Putamen (tissue), 1 donor: ENCODE data around the gene ASPDH.

ENCODE experiments used
- DNase-seq: peaks from one replicate; pipeline ENCODE4 v3.0.0-alpha.2; 2016; ENCODE audit warnings: low spot score

ASPDH gene

DNA sequence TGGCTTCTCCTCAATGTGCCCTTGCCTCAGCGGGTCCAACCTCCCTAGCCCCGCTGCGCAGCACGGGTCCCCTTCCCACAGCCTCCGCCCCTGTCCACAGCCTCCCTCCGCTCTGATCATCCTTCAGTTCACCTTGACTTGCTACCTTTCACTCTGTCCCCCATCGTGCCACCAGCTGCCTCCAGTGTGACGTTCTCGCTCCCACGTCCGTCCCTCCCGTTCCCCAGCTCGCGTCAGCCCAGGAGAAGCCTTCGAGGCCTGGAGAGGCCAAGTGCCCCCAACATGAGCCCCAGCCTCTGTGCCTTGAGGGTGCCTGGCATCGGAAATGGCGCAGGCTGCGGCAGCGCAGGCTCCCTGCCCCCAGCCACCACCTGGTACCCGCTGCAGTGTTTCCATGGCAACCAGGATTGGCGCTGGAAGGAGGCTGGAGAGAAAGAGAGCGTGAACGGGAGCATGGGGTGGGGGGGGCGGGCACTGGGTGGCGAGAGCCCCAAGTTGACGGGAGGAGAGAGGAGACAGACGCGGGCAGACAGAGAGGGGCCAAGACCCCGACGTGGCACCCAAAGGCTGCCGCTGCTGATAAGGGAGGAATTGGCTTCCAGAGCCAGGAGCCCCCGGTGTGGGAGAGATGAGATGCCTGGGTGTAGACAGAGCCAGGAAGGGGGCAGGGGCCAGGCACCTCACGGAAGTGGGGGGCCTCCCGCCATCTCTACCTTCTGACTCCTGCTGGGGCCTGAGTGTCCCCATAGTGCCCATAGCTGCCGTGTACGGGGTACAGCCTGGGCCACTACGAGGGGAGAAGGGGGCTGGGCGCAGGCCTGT is 844 bp upstream of the ASPDH start:
- peak; percentile 82 for DNase-seq

DNA sequence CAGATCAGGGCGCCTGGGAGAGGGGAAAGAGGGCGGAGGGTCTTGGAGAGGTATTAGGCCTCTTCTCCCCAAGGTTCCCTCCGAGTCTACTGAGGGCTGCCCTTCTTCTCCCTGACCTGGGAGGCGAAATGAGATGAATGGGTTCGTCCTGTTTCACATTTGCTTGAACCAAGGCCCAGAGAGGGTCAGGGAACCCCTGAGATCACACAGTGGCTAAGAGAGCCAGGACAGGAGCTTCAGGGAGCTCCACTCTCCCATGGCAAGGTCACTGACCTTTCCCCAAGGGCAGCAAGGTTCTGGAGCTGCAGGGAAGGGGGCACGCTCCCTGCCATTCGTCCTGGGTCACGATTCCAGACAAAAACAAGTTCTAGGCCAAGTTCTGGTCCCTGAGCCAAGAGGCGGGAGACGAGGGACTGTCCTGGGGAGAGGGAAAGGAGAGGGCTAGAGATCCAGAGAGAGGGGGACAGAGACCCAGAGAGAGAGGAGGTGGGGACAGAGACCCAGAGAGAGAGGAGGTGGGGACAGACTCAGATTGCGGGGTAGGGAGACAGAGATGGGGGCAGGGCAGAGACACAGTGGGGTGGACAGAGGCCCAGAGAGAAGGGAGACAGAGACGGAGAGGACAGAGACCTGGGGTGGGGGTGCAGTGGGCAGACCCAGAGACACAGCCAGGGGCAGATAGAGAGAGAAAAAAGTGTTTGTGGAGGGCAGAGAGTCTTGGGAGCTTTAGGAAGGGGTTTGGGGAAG is 541 bp downstream of the ASPDH start:
- no peak for DNase-seq

DNA sequence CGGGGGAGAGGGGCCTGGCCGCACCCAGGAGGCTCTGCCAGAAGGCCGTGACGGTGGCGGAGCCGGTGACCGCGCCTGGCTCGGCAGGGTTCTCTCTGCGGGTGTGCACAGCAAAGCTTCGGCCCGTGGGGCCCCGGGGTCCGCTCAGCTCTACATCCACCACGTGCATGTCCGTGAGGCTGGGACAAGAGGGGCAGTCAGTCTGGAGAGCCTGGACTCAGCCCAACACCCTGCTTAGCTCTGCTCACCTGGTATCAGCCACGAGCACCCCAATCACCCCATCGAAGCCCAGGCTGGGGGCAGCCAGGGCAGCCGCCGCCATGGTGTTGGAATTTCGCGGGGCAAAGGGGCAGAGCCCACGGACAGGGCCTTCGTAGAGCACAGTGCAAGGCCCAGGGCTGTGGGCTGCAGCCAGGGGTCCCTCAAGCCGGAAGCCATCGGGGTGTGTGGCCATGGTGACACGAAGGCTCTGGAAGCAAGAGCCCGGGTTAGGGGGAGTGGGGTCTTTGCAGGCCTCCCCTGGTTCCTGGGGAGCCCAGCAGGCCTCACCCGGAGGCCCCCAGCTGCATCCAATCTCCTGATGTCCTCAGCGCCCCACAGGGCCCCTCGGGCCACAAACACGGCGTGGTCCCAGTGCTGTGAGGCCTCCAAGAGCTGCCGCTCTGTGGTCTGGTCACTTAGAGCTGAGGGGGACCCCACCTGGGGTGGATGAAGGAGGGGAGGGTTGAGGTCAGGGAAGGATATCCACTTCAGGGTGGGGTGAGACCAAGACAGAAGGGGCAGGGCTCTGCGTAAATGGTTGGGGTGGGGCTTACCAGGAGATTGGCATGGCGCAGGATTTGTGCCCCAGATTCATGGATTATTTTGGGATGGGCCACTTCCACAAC is 1.4 kb downstream of the ASPDH start:
- no peak for DNase-seq

GRCh38 chr19:50511069-50511822 is 2.5 kb downstream of the ASPDH start, which contains the start of gene JOSD2:
Gene JOSD2, minus strand, starts transcription at chr19:50511191. Its CDS starts 760 bp downstream, at chr19:50510431.
- peak; percentile 99 for DNase-seq

DNA sequence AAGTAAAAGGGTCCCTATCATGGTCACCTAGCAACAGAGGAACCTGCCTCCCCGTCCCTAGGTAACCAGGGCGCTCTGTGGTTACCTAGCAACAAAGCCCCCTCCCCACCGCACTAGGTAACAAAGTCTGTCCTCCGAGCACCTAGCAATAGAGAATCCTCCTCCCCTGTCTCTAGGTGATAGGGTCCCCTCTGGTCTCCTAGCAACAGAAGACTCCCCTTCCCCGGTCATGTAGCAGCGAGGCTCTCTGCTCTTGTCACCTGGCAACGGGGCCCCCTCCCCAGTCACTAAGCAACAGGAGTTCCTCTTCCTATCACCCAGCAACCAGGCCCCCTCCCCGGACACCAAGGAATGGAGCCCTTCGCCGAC is 3.0 kb downstream of the ASPDH start:
- no peak for DNase-seq

DNA sequence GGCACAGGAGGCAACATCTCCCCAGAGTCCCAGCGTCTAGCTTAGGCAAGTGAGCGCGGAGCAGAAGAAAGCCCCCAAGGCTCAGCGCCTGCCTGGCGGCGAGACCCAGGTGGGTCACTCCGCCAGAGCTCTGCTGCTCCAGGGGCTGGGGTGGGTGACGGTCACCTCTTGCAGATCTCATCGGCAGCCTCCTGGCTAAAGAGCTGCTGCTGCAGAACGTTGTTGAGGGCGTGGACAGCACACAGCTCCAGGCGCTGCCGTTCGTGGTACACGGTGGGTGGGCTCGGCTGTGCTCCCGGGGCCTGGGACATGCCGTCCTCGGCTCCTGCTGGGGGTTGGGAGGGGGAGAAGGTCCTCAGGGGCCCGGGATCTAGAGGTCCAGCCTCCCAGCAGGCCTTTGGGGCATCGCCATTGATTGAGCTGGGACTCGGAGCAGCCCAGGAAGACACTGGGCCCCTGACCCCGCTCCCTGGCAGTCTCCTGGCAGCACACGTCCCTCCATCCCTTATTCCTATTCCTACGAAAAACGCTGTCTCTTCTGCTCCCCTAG is 3.5 kb downstream of the ASPDH start:
- DNase-seq, result no peak

DNA sequence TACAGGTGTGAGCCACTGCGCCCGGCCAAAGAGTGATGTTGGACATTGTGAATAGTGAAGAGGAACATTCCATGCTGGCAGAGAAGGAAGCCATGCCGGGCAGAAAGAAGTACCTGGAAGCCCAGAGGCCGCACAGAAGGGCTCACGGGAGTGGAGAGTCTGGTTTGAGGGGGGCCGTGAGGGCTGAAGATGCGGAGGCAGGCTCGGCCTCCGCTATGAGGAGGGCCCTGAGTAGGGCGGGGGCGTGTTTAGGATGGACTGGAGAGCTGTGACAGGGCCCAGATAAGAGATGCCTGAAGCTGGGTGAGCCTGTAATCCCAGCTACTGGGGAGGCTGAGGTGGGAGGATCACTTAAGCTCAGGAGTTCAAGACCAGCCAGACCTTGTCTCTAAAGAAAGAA is 4.3 kb downstream of the ASPDH start:
- DNase-seq, result no peak

DNA sequence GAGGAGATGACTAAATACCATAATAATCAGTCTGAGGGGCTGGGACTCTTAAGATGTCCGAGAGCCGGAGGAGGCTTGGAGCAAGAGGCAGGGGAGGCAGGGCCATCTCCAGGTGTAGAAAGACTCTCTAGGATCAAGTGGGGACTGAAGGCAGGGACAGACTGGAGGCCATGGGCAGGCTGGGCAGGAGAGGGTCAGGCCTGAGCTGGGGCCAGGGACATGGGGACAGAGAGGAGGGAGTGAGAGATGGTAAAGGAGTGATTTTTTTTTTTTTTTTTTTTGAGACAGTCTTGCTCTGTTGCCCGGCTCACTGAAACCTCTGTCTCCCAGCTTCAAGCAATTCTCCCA is 4.9 kb downstream of the ASPDH start:
- no peak for DNase-seq

GRCh38 chr19:50507376-50507775 is 6.3 kb downstream of the ASPDH start:
- DNase-seq, result no peak

- no peak for DNase-seq
These were observed 7.0 kb downstream of the ASPDH start for GRCh38 chr19:50506700-50507099.

GRCh38 chr19:50505856-50506611 is 7.7 kb downstream of the ASPDH start:
- DNase-seq, result no peak

DNA sequence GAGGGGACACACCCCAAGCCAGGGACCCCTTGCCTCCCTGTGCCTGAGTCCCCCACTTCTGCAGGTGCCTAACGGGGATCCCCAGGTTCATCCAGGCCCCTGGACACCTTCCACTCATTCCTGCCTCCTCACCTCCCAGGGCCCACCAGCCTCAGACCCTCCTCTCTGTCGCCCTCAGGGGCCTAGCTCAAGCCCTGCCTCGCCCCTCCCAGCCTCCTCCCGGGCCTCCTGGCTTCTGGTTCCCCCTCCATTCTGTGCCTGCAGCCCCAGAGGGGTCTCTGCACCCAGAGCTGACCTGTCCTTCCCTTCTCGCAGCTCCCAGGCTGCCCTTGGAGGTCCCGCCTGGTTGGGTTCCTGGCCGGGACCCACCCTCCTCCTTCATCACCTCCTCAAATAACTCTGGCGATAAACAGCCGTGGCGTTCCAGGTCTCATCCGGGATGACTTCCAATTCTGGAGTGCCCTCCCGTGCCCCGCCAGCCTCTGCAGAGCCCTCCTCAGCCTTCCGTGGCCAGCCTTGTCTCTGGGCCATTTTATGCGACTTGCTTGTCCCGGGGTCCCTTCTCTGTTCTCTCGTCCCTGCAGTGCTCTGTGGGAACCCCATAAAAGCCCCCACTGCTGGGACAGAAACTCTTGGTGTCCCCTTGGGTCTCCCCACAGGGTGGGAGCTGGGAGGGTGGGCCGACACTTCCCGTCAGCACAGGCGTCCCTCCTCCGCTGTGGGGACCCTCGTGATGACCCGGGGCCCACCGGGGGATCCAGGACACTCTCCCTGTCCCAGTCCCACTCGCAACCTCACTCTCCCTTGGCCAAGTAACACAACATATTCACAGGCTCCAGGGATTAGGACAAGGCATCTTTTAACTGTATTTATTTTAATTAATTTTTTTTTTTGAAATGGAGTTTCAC is 11.9 kb downstream of the ASPDH start:
- DNase-seq, result no peak

DNA sequence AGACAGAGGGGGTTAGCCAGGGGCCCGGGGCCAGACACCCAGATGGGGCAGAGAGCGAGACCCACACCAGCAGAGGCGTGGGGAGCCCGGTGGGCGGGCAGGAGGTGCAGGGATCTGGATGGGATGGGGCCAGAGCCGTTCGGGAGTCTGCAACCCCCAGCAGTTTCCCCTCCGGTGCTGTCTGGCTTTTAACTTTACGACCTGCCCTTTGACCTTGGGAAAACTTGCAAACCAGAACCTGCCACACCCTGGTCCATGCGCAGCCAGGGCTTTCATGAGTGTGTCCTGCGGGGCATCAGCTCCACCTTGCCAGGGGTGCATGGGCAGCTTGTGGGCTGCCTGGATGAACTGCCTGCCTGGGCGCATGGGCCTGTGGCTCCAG is 12.5 kb downstream of the ASPDH start:
- no peak for DNase-seq

- DNase-seq, result no peak
These were observed 13.0 kb downstream of the ASPDH start for GRCh38 chr19:50500753-50501151.

DNA sequence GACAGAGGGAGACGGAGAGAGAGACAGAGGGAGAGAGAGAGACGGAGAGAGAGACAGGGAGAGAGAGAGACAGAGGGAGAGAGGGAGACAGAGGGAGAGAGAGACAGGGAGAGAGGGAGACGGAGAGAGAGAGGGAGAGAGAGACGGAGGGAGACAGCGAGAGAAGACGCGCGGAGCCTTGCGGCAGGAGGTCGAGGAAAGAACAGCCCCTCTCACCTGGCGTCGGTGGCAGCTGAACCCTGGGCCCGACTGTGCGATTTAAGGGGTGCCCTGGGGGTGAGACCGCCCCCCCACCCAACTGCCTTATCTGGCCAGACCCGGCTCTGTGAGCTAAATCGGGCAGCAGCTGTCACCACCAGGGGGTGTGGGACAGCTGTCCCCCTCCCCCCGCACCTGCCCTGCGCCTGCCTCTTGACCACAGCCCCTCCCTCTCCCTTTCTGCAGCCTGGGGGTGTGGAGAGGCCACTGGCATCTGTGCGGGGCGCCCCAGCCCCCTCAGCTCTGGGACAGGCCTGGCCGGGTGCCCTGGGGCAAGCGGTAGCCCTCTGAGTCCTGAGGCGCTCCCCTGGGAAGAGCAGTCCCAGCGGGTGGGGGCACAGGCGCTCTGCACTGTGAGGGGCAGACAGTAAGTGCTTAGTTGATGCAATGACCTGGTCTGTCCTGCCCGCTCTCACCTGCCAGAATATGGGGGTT is 13.5 kb downstream of the ASPDH start:
- no peak for DNase-seq

GRCh38 chr19:50498219-50499056 is 15.3 kb downstream of the ASPDH start:
- no peak for DNase-seq

GRCh38 chr19:50497022-50497405 is 16.7 kb downstream of the ASPDH start:
- DNase-seq, result no peak
